ENCODE data around the gene RAB25.

GRCh38 chr1:156099282-156099681 lies 38.3 kb downstream of the RAB25 start:
- TF ChIP-seq CTCF (IDR thresholded peaks at IDR 0.05) (no peak), POLR2A (IDR thresholded peaks at IDR 0.05) (no peak)

All from uterus (tissue), 2 donors.